K562 (cell line): Measurements from ENCODE around the gene RFX7. TPM values are rescaled to one million over a fixed set of nuclear protein-coding genes. Genes with fewer than 3 reads are reported as not detected.
"Not testable (repeated sequence)": the region's sequence is repeated elsewhere in the genome, so short reads cannot be mapped to it uniquely, and the experiment has no call there.

Source experiments
- DDX20 ChIP-seq: fragments of 450-650 bp; IDR thresholded peaks from 2 replicates; pipeline ENCODE4 v1.6.1; 2016; ENCODE audit warnings: missing genetic modification characterization, low read depth, mild to moderate bottlenecking, missing compliant biosample characterization, moderate library complexity
- GABPA ChIP-seq: fragments of 200-800 bp; sonication (Bioruptor generic); conservative IDR thresholded peaks from 2 replicates; pipeline ENCODE4 v1.6.1; 2016; ENCODE audit warnings: low read depth, missing genetic modification characterization, missing compliant biosample characterization
- KLF16 ChIP-seq: IDR thresholded peaks from 2 replicates; pipeline ENCODE4 v1.6.1; 2016; ENCODE audit warnings: antibody characterized with exemption
- POLR2H ChIP-seq: IDR thresholded peaks from 2 replicates; pipeline ENCODE4 v1.6.1; 2016; ENCODE audit warnings: missing genetic modification characterization, low read depth, mild to moderate bottlenecking, control low read depth, missing compliant biosample characterization, moderate library complexity
- ZNF197 ChIP-seq: fragments of 200-800 bp; sonication (Bioruptor generic); IDR thresholded peaks from 2 replicates; pipeline ENCODE4 v1.6.1; 2016; ENCODE audit warnings: low read depth, missing genetic modification characterization, missing compliant biosample characterization
- ZNF644 ChIP-seq: fragments of 200-800 bp; sonication (Bioruptor generic); IDR thresholded peaks from 2 replicates; pipeline ENCODE4 v1.6.1; 2016; ENCODE audit warnings: low read depth, missing genetic modification characterization, missing compliant biosample characterization
- ZNF668 ChIP-seq: fragments of 250-450 bp; sonication (Bioruptor Pico); IDR thresholded peaks from 2 replicates; pipeline ENCODE4 v1.8.0; 2022; ENCODE audit warnings: mild to moderate bottlenecking, inconsistent platforms
- polyA plus RNA-seq, 8 experiments: library from polyadenylated mRNA; depleted of rRNA in 4 of 8; stranded (reverse) in 5 of 8; unstranded in 3 of 8; fragments of >200 nt; fragmentation: Nextera tagmentation in 2 of 8; fragmentation: Illumina TruSeq in 1 of 8; extraction: Ambion mirVana in 2 of 8; extraction: Trizol in 1 of 8; gene quantifications; 2 replicates each; pipeline versions ENCODE4 v1.2.1 to v1.2.3, GENCODE V29; 2011 to 2014; ENCODE audit warnings: inconsistent platforms in 1 of 8, missing spikeins in 1 of 8
- total RNA-seq, 7 experiments: library from RNA; depleted of rRNA in 6 of 7; stranded (reverse); fragments of >200 nt in 6 of 7; fragmentation: Illumina TruSeq in 2 of 7; extraction: Trizol in 2 of 7; gene quantifications; 2 replicates each; pipeline versions ENCODE4 v1.2.1 to v1.2.3, GENCODE V29; 2011 to 2021; ENCODE audit warnings: low replicate concordance in 1 of 7
- TF ChIP-seq, protein P1 (sequence below): fragments of 450-650 bp; formaldehyde crosslinking; conservative IDR thresholded peaks from 2 replicates; pipeline ENCODE4 v1.4.0; 2022; ENCODE audit warnings: mild to moderate bottlenecking, missing genetic modification characterization
- TF ChIP-seq, protein P2 (sequence below): fragments of 200-800 bp; sonication (Bioruptor generic); IDR thresholded peaks from 2 replicates; pipeline ENCODE4 v1.6.1; 2016; ENCODE audit warnings: missing genetic modification characterization, missing compliant biosample characterization
- TF ChIP-seq, protein P3 (sequence below): fragments of 450-650 bp; conservative IDR thresholded peaks from 2 replicates; pipeline ENCODE4 v1.6.1; 2016; ENCODE audit warnings: missing genetic modification characterization, low read depth, mild to moderate bottlenecking, missing compliant biosample characterization, moderate library complexity
- TF ChIP-seq, protein P4 (sequence below): fragments of 450-650 bp; formaldehyde crosslinking; IDR thresholded peaks from 2 replicates; pipeline ENCODE4 v1.4.0; 2020; ENCODE audit warnings: mild to moderate bottlenecking, moderate library complexity
- TF ChIP-seq, protein P5 (sequence below), 2 experiments: IDR thresholded peaks in 1 of 2; conservative IDR thresholded peaks in 1 of 2; 2 replicates each; pipeline ENCODE4 v1.6.1; 2016; ENCODE audit warnings: low read depth in 2 of 2, mild to moderate bottlenecking in 1 of 2, missing compliant biosample characterization in 1 of 2, missing genetic modification characterization in 1 of 2, moderate library complexity in 1 of 2

The RFX7 gene
- total and polyA plus RNA-seq, 9 of the 15 experiments (the other 6 are each of a cell fraction or from before 2014, with no cell fraction given): 2.4 to 17.9 (median 6.3) TPM

DNA sequence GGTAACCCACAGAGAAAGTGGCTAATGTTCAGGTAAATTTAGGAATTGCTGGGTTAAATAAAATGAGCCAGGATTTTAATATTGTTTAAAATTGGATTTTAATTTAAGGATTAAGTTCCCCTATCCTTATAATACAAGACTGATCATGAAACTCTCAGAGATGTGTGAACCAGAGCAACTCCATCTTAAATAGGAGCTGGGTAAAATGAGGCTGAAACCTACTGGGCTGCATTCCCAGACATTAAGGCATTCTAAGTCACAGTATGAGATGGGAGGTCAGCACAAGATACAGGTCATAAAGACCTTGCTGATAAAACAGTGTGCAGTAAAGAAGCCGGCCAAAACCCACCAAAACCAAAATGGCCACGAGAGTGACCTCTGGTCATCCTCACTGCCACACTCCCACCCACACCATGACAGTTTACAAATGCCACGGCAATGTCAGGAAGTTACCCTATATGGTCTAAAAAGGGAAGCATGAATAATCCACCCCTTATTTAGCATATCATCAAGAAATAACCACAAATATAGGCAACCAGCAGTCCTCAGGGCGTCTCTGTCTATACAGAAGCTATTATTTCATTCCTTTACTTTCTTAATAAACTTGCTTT, 40.3 kb downstream of the RFX7 start (continued):
- TF ChIP-seq DDX20: peak; percentile 72
- TF ChIP-seq ZNF668 (CRISPR knock-in tag): peak; percentile 78; the same call in 1 of the 2 replicates
- TF ChIP-seq ZNF644 (tag): peak; percentile 88
- TF ChIP-seq, protein P1, sequence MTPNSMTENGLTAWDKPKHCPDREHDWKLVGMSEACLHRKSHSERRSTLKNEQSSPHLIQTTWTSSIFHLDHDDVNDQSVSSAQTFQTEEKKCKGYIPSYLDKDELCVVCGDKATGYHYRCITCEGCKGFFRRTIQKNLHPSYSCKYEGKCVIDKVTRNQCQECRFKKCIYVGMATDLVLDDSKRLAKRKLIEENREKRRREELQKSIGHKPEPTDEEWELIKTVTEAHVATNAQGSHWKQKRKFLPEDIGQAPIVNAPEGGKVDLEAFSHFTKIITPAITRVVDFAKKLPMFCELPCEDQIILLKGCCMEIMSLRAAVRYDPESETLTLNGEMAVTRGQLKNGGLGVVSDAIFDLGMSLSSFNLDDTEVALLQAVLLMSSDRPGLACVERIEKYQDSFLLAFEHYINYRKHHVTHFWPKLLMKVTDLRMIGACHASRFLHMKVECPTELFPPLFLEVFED (CRISPR knock-in tag): 0 out of 2 replicates have a peak, but pooled peaks have one; percentile 34
- peak; percentile 49; the same call in 1 of the 2 replicates for TF ChIP-seq ZNF197
- TF ChIP-seq, protein P2, sequence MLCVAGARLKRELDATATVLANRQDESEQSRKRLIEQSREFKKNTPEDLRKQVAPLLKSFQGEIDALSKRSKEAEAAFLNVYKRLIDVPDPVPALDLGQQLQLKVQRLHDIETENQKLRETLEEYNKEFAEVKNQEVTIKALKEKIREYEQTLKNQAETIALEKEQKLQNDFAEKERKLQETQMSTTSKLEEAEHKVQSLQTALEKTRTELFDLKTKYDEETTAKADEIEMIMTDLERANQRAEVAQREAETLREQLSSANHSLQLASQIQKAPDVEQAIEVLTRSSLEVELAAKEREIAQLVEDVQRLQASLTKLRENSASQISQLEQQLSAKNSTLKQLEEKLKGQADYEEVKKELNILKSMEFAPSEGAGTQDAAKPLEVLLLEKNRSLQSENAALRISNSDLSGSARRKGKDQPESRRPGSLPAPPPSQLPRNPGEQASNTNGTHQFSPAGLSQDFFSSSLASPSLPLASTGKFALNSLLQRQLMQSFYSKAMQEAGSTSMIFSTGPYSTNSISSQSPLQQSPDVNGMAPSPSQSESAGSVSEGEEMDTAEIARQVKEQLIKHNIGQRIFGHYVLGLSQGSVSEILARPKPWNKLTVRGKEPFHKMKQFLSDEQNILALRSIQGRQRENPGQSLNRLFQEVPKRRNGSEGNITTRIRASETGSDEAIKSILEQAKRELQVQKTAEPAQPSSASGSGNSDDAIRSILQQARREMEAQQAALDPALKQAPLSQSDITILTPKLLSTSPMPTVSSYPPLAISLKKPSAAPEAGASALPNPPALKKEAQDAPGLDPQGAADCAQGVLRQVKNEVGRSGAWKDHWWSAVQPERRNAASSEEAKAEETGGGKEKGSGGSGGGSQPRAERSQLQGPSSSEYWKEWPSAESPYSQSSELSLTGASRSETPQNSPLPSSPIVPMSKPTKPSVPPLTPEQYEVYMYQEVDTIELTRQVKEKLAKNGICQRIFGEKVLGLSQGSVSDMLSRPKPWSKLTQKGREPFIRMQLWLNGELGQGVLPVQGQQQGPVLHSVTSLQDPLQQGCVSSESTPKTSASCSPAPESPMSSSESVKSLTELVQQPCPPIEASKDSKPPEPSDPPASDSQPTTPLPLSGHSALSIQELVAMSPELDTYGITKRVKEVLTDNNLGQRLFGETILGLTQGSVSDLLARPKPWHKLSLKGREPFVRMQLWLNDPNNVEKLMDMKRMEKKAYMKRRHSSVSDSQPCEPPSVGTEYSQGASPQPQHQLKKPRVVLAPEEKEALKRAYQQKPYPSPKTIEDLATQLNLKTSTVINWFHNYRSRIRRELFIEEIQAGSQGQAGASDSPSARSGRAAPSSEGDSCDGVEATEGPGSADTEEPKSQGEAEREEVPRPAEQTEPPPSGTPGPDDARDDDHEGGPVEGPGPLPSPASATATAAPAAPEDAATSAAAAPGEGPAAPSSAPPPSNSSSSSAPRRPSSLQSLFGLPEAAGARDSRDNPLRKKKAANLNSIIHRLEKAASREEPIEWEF (CRISPR knock-in tag): peak; percentile 90
- TF ChIP-seq GABPA: 0 out of 2 replicates have a peak, but pooled peaks have one; percentile 26
- peak; percentile 49; the same call in 1 of the 2 replicates for TF ChIP-seq POLR2H (tag)
- TF ChIP-seq, protein P3, sequence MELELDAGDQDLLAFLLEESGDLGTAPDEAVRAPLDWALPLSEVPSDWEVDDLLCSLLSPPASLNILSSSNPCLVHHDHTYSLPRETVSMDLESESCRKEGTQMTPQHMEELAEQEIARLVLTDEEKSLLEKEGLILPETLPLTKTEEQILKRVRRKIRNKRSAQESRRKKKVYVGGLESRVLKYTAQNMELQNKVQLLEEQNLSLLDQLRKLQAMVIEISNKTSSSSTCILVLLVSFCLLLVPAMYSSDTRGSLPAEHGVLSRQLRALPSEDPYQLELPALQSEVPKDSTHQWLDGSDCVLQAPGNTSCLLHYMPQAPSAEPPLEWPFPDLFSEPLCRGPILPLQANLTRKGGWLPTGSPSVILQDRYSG (tag): peak; percentile 96
- TF ChIP-seq, protein P4, sequence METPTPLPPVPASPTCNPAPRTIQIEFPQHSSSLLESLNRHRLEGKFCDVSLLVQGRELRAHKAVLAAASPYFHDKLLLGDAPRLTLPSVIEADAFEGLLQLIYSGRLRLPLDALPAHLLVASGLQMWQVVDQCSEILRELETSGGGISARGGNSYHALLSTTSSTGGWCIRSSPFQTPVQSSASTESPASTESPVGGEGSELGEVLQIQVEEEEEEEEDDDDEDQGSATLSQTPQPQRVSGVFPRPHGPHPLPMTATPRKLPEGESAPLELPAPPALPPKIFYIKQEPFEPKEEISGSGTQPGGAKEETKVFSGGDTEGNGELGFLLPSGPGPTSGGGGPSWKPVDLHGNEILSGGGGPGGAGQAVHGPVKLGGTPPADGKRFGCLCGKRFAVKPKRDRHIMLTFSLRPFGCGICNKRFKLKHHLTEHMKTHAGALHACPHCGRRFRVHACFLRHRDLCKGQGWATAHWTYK (CRISPR knock-in tag): peak; percentile 60; the same call in 1 of the 2 replicates
- TF ChIP-seq KLF16: peak; percentile 19; the same call in 1 of the 2 replicates
- TF ChIP-seq, protein P5, sequence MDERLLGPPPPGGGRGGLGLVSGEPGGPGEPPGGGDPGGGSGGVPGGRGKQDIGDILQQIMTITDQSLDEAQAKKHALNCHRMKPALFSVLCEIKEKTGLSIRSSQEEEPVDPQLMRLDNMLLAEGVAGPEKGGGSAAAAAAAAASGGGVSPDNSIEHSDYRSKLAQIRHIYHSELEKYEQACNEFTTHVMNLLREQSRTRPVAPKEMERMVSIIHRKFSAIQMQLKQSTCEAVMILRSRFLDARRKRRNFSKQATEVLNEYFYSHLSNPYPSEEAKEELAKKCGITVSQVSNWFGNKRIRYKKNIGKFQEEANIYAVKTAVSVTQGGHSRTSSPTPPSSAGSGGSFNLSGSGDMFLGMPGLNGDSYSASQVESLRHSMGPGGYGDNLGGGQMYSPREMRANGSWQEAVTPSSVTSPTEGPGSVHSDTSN (CRISPR knock-in tag; IDR thresholded peaks at IDR 0.05; ENCODE audit: low read depth): not testable (repeated sequence)
- TF ChIP-seq, protein P5 (tag; conservative IDR thresholded peaks at IDR 0.05; ENCODE audit: low read depth): peak; percentile 47
